HL-60/S4 (cell line): Measurements from ENCODE around the gene CFLAR.
"Not testable (repeated sequence)": the region's sequence is repeated elsewhere in the genome, so short reads cannot be mapped to it uniquely, and the experiment has no call there.

Experiments used
- in situ Hi-C: fragments of 300-500 bp; cut with MboI; formaldehyde crosslinking; loops from 2 replicates; pipeline ENCODE4 v1.14.3; 2022; ENCODE audit warnings: low sequenced_read_pairs

Gene CFLAR

GRCh38 chr2:201144101-201145051 is 28.4 kb downstream of the CFLAR start:
- in situ Hi-C loops = no loop called here

DNA sequence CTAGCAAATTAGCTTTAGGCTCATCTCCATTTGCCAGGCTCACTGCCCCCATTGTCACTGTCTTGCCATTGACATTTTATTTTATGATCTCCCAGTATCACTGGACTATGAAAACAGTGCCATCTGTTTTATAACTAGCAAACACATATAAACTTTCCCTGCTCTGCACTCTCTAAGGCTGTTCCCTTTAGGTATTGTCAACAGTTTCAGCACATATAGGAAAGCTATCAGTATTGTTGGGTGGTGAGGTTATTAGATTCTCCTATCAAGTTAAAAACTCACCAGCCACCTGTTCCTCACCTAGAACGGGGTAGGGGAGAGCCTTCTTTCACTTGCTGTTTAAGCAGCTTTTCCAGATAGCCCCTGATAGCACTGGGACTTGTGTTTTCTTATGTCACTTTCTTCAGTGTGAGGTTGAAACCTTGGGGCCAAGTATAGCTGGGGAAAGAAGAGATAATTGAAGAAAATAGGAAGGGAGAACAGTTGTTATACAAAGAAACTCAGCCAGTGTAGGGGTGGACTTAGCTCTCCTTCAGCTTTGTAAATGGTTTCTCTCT is 32.5 kb downstream of the CFLAR start:
- in situ Hi-C loops = no loop called here

DNA sequence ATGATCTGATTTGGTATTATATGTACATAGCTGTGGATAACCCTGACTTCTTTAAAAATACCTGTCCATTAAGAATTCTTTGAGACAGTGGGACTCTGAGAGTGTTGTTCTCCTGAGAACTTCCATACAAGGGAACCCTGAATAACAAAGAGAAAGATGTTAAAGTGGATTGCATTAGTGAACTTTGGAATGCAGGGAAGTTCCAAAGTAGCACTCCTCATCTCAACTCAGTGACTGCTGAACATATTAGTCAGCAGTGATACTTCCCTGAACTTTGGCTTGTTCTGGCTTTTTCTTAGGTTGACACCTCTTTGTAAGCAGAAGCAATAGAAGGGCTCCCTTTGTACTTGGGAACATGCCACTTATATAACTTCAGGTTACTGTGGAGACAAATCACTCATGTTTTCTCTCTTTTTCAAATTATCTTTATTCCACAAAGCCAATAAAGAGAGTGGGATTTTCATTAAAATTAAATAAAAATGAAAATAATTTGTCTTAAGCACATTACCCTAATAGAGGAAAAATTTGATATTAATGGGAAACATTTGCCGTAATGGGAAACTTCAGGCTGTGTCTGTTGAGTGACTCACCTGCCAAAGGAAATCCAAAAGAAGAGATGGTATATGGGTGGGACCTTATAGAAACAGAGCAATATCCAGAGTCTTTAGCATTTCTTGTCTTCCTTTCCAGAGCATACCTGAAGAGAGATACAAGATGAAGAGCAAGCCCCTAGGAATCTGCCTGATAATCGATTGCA is 33.3 kb downstream of the CFLAR start:
- in situ Hi-C loops = no loop called here

DNA sequence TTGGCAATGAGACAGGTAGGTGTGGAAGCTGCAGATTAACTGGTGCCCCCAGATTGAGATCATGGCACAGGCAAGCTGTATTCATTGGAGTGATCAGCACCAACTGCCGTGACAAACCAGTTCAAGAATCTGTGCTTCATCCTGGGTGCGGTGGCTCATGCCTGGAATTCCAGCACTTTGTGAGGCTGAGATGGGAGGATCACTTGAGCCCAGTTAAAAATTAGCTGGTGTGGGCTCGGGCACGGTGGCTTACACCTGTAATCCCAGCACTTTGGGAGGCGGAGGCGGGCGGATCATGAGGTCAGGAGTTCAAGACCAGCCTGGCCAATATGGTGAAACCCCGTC is 33.8 kb downstream of the CFLAR start:
- in situ Hi-C loops = not testable (repeated sequence)

DNA sequence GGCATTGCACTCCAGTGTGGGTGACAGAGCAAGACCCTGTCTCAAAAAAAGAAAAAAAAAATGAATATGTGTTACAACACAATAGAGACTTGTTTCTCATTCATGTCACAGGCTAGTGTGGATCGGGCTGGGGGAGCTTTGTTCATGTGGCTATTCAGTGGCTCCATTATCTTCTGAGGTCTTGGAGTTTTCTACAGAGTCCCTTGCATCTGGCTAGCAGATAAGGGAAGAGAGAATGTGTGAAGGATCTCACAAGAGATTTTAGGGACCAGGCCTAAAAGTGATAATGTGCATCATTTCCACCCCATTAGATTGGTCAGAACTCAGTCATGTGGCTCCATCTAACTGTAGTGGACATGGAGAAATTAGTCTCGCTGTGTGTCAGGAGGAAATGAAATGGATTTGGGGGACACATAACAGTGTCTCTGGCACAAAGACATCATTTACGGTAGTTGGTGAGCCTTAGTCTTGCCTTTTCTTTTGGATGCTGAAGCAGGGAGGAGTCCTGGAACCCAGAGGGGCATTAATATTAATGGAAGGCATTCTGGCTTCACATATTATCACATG is 34.6 kb downstream of the CFLAR start:
- in situ Hi-C loops = no loop called here

DNA sequence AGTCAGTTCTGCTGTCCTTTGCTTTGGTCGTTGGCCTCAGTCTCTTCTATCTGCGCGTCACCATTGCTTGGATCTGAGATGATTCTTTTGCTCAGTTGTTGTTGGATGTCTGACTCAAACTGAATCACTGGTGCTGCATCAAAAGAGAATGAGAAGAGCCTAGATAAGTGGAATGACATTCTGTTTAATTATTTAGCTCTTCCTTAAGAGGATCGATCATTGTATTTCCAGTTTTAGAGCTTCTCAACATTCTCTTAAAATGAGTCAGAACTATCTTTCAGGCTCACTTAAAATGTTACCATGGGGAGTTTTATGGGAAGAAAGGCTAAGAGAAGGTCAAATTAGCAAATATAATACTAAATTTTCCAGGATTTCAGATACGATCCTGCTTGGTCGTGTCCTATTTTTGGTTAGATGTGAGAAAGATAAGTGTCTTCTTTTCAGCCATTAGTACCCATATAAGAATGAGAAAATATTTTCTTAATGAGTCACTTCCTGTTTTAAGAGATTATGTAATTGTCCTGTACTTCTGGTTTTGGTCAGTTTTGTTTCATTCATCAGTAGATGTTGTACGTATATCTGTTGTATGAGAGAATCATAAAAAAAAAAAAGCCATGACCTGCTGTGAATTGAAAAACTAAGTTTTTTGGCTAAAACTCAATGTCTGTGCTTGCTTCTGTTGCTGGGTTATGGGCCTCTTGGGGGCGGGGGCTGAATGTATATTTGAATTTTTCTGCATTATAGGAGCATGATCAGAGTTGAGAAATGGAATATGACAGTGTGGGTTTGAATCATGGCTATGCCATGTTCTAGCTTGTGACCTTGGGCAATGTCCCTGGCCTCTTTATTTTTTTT is 35.4 kb downstream of the CFLAR start:
- in situ Hi-C loops = no loop called here

- in situ Hi-C loops = no loop called here
Observed at GRCh38 chr2:201152517-201152916, 36.6 kb downstream of the CFLAR start.

- in situ Hi-C loops = no loop called here
Observed at GRCh38 chr2:201152999-201153815, 37.2 kb downstream of the CFLAR start.

- in situ Hi-C loops = no loop called here
Observed at GRCh38 chr2:201154615-201155399, 38.8 kb downstream of the CFLAR start.

DNA sequence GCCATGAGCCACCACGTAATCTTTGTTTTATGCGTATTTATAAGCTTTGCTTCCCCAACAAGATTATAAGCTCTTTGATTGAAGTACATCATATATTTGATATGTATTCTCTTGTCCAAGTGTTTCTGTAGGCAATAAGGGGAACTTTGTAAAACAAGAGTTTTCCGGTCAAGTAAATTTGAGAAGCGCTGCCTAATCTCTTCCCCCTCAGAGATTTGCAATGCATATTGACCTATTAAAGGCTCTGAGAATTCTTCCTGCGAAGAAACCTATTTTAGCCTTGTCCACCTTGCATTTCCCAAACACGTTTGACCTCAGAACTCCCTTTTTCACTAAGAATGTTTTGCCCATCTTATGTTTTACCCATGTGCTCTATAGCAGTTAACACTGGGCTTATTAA is 40.1 kb downstream of the CFLAR start:
- in situ Hi-C loops = no loop called here

DNA sequence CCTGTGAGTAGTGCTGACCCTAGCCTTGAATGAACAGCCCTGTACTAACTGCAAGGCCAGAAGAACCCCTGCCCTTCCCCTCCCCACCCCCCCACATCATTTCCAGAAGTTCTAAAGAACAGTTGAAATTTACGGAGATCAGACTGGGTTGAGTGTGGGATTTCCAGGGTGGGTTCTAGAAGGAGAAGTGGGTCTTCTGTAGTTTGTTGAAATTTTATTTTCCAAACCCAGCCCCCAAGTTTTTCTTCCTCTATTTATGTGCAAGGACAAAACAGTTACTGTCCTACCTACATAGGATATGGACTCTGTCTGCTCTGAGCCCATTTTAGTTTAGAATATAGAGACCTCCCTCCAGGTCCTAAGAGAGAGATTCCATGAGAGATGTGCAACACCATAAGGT is 40.7 kb downstream of the CFLAR start:
- in situ Hi-C loops = no loop called here

DNA sequence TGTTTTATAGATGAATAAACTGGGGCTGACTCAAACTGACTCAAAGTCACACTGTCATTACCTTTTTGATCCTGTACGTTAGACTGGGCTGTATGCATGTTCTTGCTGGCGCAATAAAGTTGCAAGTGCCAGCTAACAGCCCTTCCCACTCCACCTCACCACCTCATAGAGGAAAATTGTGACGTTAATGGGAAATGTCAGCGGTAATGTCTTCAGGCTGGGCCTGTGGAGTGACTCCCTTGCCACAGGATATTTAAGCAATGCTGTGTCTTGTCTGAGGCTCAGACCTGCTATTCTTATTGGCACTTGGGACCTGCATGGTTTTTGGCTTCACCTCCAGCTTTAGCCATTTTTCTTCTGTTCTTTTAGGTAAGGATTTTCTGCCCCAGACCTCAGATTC is 41.7 kb downstream of the CFLAR start:
- in situ Hi-C loops = no loop called here

DNA sequence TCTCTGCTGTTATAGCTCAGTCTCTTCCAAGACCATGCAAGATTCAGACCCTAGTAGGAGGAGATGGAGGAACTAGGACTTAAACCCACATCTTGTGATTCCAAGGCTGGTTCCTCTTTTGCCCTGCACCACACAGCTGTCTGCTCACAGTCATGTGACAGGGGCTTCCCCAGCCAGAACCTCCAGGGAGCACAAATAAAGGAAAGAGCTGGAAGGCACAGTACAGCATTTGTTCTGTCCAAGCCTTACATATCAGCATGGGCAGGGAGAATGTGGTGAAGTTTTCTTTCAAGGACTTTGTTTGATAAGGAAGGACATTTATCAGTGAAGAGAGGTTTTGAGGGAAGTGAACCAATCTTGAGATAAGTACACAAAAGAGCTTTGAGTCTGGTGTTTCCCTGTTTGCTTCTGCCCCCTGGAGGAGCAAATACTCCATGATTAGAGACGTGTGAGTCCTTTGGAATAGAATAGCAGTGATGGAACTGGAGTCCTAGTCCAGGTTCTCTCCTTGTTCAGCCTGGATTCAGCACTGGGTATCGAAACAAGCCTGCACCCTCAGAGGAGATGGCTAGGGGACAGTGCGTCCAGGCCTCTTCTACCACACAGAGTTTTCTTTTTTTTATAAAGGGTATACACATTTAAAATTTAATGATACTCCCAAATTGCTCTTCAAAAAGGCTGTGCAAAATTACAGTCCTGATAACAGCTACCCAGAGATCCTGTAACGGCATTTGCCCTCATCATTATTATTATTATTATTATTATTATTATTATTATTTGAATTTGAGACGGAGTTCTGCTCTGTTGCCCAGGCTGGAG is 42.4 kb downstream of the CFLAR start:
- in situ Hi-C loops = no loop called here

DNA sequence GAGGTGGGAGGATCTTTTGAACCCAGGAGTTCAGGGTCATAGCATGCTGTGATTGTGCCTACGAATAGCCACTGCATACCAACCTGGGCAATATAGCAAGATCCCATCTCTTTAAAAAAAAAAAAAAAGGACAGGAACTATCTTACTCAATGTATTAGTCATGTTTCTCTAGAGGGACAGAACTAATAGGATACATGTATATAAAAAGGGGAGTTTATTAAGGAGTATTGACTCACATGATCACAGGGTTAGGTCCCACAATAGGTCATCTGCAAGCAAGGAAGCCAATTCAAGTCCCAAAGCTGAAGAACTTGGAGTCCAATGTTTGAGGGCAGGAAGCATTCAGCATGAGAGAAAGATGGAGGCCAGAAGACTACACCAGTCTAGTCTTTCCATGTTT is 48.2 kb downstream of the CFLAR start:
- in situ Hi-C loops = no loop called here

- in situ Hi-C loops = no loop called here
Observed at GRCh38 chr2:201167546-201167945, 51.6 kb downstream of the CFLAR start.

DNA sequence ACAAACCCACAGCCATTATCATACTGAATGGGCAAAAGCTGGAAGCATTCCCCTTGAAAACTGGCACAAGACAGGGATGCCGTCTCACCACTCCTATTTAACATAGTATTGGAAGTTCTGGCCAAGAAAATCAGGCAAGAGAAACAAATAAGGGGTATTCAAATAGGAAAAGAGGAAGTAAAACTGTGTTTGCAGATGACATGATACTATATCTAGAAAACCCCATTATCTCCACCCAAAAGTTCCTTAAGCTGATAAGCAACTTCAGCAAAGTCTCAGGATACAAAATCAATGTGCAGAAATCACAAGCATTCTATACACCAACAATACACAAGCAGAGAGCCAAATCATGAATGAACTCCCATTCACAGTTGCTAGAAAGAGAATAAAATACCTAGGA is 52.5 kb downstream of the CFLAR start:
- in situ Hi-C loops = not testable (repeated sequence)

DNA sequence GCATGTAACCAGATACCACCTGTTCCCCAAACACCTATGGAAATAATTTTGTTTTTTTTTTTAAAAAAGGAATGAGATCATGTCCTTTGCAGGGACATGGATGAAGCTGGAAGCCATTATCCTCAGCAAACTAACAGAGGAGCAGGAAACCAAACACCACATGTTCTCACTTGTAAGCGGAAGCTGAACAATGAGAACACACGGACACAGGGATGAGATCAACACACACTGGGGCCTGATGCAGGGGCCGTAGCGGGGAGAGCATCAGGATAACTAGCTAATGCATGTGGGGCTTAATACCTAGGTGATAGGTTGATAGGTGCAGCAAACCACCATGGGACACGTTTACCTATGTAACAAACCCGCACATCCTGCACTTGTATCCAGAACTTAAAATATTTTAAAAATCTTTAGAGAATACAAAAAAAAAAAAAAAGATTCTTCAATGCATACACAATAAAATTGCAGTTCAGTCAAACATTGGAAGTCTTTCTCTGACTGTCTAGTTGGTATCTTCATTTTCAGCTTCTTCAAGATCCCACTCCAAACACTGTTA is 55.4 kb downstream of the CFLAR start:
- in situ Hi-C loops = no loop called here

DNA sequence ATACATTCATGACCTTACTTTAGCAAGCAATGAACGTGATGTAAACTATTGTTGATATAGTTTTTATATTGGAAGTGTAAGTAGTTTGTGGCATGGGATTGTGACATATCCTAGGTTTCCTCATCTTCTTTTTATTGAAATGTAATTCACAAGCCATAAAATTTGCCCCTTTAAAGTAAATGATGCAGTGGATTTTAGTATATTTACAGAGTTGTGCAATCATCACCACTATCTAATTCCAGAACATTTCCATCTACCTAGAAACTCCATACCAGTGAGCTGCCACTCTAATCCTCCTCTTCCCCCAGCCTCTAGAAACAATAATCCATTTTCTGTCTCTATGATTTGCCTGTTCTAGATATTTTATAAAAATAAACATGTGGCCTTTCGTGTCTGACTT is 56.3 kb downstream of the CFLAR start:
- in situ Hi-C loops = no loop called here
